ENCODE results near the gene TXNRD3. TPM values are rescaled to one million over a fixed set of nuclear protein-coding genes. Genes with fewer than 3 reads are reported as not detected.

Gene TXNRD3
- total RNA-seq, 1 experiment from 2014 or later: 6.9 TPM

- ChIA-PET POLR2A (no interaction called here), CTCF (interaction anchor here (1.6 kb wide), 1 partner anchor 83 kb away, joined by 3 read pairs; no protein-coding TSS in a partner anchor)
- Mint-ChIP-seq H3K27me3 (ENCODE audit: low read depth) (no peaks in the 10 kb centered on the region), H3K4me3 (no peak overlapping the region), H3K27ac (no peak overlapping the region), H3K36me3 (no peaks in the 10 kb centered on the region), H3K4me1 (no peaks in the 10 kb centered on the region), H3K9me3 (no peaks in the 10 kb centered on the region)
- no peak for DNase-seq (ENCODE audit: low spot score)
- no peak for TF ChIP-seq TEAD4 (CRISPR knock-in tag; IDR thresholded peaks at IDR 0.05)
- no peak for TF ChIP-seq ZNF232 (CRISPR knock-in tag; IDR thresholded peaks at IDR 0.05)
- TF ChIP-seq ZNF281 (CRISPR knock-in tag; IDR thresholded peaks at IDR 0.05): no peak
- TF ChIP-seq HMGXB4 (CRISPR knock-in tag; IDR thresholded peaks at IDR 0.05): no peak
- TF ChIP-seq ATF6 (CRISPR knock-in tag; IDR thresholded peaks at IDR 0.05): no peak
- TF ChIP-seq E2F4 (CRISPR knock-in tag; IDR thresholded peaks at IDR 0.05; ENCODE audit: borderline replicate concordance, low read depth): no peak
- TF ChIP-seq ZNF263 (CRISPR knock-in tag; IDR thresholded peaks at IDR 0.05; ENCODE audit: low read depth): no peak
- TF ChIP-seq TP53 (CRISPR knock-in tag; IDR thresholded peaks at IDR 0.05): no peak
- no peak for TF ChIP-seq KAT7 (CRISPR knock-in tag; IDR thresholded peaks at IDR 0.05; ENCODE audit: borderline replicate concordance)
- TF ChIP-seq ZSCAN18 (CRISPR knock-in tag; IDR thresholded peaks at IDR 0.05): no peak
- TF ChIP-seq NR1H2 (CRISPR knock-in tag; IDR thresholded peaks at IDR 0.05): no peak
- ATAC-seq: peak; percentile 78
Measured at GRCh38 chr3:126570103-126570541, 84.8 kb downstream of the TXNRD3 start.

GRCh38 chr3:126569390-126569975 is 85.4 kb downstream of the TXNRD3 start:
- H3K27me3 Mint-ChIP-seq (ENCODE audit: low read depth): no peaks in the 10 kb centered on the region
- no peak for DNase-seq (ENCODE audit: low spot score)
- no peaks in the 10 kb centered on the region for H3K36me3 Mint-ChIP-seq
- no peak overlapping the region for H3K27ac Mint-ChIP-seq
- CTCF ChIA-PET: interaction anchor here (1.0 to 1.6 kb wide), 3 partner anchors 10 to 82 kb away, joined by 3 read pairs; partner anchors contain the start of gene C3orf22
- H3K4me1 Mint-ChIP-seq: no peaks in the 10 kb centered on the region
- H3K9me3 Mint-ChIP-seq: no peaks in the 10 kb centered on the region
- no peak for ATAC-seq
- H3K4me3 Mint-ChIP-seq: no peak overlapping the region
- POLR2A ChIA-PET: no interaction called here
- TF ChIP-seq GTF2I (CRISPR knock-in tag; conservative IDR thresholded peaks at IDR 0.05) (no peak), AFF4 (CRISPR knock-in tag; IDR thresholded peaks at IDR 0.05; ENCODE audit: borderline replicate concordance) (no peak), NR2C2 (CRISPR knock-in tag; IDR thresholded peaks at IDR 0.05) (0 out of 2 replicates have a peak, but pooled peaks have one; percentile 24), ZNF396 (CRISPR knock-in tag; IDR thresholded peaks at IDR 0.05; ENCODE audit: borderline replicate concordance) (no peak), SMAD4 (CRISPR knock-in tag; IDR thresholded peaks at IDR 0.05) (no peak), SMAD3 (CRISPR knock-in tag; IDR thresholded peaks at IDR 0.05; ENCODE audit: borderline replicate concordance) (no peak)

All from WTC11 (cell line).